HG03432 (cell line): ENCODE measurements around the gene TOB1.
"Not testable (repeated sequence)": the region's sequence is repeated elsewhere in the genome, so short reads cannot be mapped to it uniquely, and the experiment has no call there.

Source experiments
- ATAC-seq: cut with Tn5 transposase; IDR thresholded peaks from one replicate; pipeline ENCODE4 v1.9.1; 2021; ENCODE audit warnings: mild to moderate bottlenecking, moderate library complexity; ENCODE audit not compliant: unreplicated experiment

The TOB1 gene

GRCh38 chr17:50899005-50899460, 32.9 kb upstream of the TOB1 start:
- no peak for ATAC-seq

GRCh38 chr17:50898369-50899004, 32.3 kb upstream of the TOB1 start:
- ATAC-seq, result no peak

- ATAC-seq, result not testable (repeated sequence)
Observed at GRCh38 chr17:50894513-50894912, 28.4 kb upstream of the TOB1 start.

GRCh38 chr17:50893183-50893993, 27.2 kb upstream of the TOB1 start:
- ATAC-seq, result no peak

GRCh38 chr17:50892101-50892776, 26.1 kb upstream of the TOB1 start:
- no peak for ATAC-seq

GRCh38 chr17:50891577-50891989, 25.4 kb upstream of the TOB1 start:
- no peak for ATAC-seq

- ATAC-seq, result no peak
Observed at GRCh38 chr17:50890675-50891516, 24.7 kb upstream of the TOB1 start.

- no peak for ATAC-seq
Observed at GRCh38 chr17:50889528-50890118, 23.5 kb upstream of the TOB1 start.

GRCh38 chr17:50887705-50888245, 21.6 kb upstream of the TOB1 start:
- ATAC-seq, result no peak

- no peak for ATAC-seq
Observed at GRCh38 chr17:50884439-50885311, 18.5 kb upstream of the TOB1 start.

GRCh38 chr17:50883850-50884438, 17.8 kb upstream of the TOB1 start:
- no peak for ATAC-seq

GRCh38 chr17:50882851-50883250, 16.7 kb upstream of the TOB1 start:
- ATAC-seq, result no peak

- no peak for ATAC-seq
Observed at GRCh38 chr17:50881182-50881581, 15.0 kb upstream of the TOB1 start.

GRCh38 chr17:50879086-50879485, 12.9 kb upstream of the TOB1 start:
- ATAC-seq, result no peak

GRCh38 chr17:50877838-50878237, 11.7 kb upstream of the TOB1 start:
- ATAC-seq, result no peak

GRCh38 chr17:50877042-50877441, 10.9 kb upstream of the TOB1 start:
- not testable (repeated sequence) for ATAC-seq

- no peak for ATAC-seq
Observed at GRCh38 chr17:50875074-50875473, 8.9 kb upstream of the TOB1 start.

GRCh38 chr17:50872710-50873424, 6.7 kb upstream of the TOB1 start:
- ATAC-seq, result no peak
